Natural killer cell treated with Interleukin-12 subunit alpha and Interleukin-12 subunit beta and Interleukin-15 and Interleukin-18, amount 100 ng/mL, for 72 hours (primary cell): Measurements from ENCODE around the gene LRRC4C. TPM values are rescaled to one million over a fixed set of nuclear protein-coding genes. Genes with fewer than 3 reads are reported as not detected.

ENCODE experiments used
- ATAC-seq, 2 donors: fragments of 150-1000 bp; cut with Tn5 transposase in 1 of 2; sonication (Bioruptor Pico), chemical (Tn5 transposase) in 1 of 2; 2 replicates each; pipeline ENCODE4 v1.10.0; 2021
- DNase-seq: peaks from one replicate; pipeline ENCODE4 v3.0.0; 2022; ENCODE audit warnings: low spot score
- H3K27ac Mint-ChIP-seq, 2 donors: 1 replicate in 1 of 2; 2 replicates in 1 of 2; pipeline ENCODE4 v1.8.0; 2022; ENCODE audit warnings: mixed read lengths in 2 of 2, mild to moderate bottlenecking in 1 of 2, moderate library complexity in 1 of 2
- H3K27me3 Mint-ChIP-seq, 2 donors: 1 replicate in 1 of 2; 2 replicates in 1 of 2; pipeline ENCODE4 v1.8.0; 2022; ENCODE audit warnings: mixed read lengths in 2 of 2
- H3K36me3 Mint-ChIP-seq: one replicate; pipeline ENCODE4 v1.8.0; 2022; ENCODE audit warnings: mixed read lengths
- H3K4me1 Mint-ChIP-seq, 2 donors: 1 replicate in 1 of 2; 2 replicates in 1 of 2; pipeline ENCODE4 v1.8.0; 2022; ENCODE audit warnings: low read depth in 2 of 2, mixed read lengths in 2 of 2, mild to moderate bottlenecking in 1 of 2
- H3K4me3 Mint-ChIP-seq: one replicate; pipeline ENCODE4 v1.8.0; 2022; ENCODE audit warnings: mixed read lengths
- H3K9me3 Mint-ChIP-seq: 2 replicates; pipeline ENCODE4 v1.8.0; 2022; ENCODE audit warnings: mixed read lengths
- total RNA-seq, 2 donors: library from RNA; stranded (reverse); gene quantifications; one replicate each; pipeline ENCODE4 v1.2.3, GENCODE V29; 2022

Gene LRRC4C
- total RNA-seq, 2 donors from 2014 or later = not detected

DNA sequence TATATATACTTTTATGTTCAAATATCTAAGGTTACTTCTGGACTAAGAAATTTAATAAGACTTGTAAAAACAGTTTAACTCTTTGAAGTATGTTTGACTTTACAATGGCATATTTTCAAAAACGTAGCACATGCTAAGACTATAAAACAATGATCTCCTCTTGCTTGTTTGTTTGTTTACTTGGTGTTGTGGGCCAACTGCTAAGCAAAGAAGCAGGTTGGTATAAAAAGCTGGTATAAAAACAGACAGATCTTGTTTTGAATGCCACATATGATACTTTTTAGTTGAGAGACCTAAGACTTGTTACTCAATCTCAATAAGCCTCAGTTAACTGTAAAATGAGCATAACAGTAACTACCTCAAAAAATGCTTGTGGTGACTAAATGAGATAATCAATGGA is 1206.3 kb downstream of the LRRC4C start:
- Mint-ChIP-seq H3K27ac (no peak overlapping the region), H3K9me3 (peaks cover 7% of the 10 kb centered on the region), H3K4me3 (no peak overlapping the region), H3K36me3 (no peaks in the 10 kb centered on the region), H3K4me1 (no peaks in the 10 kb centered on the region), H3K27me3 (no peaks in the 10 kb centered on the region)
- ATAC-seq = no peak
- no peak for DNase-seq

DNA sequence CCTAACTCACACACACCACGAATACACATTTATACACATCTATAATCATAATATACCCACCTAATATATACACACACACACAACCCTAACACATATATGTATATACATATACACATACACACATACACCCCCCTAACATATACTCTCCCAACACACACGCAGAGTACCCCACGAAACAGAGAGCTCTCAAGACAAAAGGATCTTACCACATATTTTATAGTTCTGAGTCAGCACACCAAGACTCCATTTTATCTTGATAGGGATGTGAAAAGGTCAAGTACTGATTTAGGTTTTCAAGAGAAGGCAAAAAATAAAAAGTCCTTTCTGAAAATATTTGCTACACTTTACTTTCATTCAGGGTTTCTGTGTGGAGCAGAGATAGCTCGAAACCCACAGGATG is 1207.2 kb downstream of the LRRC4C start:
- Mint-ChIP-seq H3K36me3 (no peaks in the 10 kb centered on the region), H3K4me1 (no peaks in the 10 kb centered on the region), H3K27me3 (no peaks in the 10 kb centered on the region), H3K27ac (no peak overlapping the region), H3K4me3 (no peak overlapping the region), H3K9me3 (peaks cover 7% of the 10 kb centered on the region)
- no peak for DNase-seq
- no peak for ATAC-seq

DNA sequence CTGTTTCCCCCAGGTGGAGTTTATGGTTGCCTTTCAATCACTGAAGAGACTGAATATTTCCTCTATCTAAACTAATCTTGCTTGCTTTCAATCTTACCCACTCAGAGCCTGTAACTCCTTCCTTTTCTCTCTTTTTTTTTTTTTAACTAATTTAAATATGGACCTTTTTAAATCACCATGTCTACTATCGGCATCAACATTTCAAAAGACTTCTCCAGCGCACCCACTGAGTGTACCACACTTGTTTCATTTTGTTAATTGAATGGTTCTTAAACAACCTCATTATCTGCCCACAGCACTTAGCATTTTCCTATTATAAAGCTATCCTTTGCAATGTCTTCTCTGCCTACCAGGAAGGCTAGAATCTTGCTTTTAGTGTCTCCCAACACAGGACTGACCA is 1212.5 kb downstream of the LRRC4C start:
- ATAC-seq = no peak

DNA sequence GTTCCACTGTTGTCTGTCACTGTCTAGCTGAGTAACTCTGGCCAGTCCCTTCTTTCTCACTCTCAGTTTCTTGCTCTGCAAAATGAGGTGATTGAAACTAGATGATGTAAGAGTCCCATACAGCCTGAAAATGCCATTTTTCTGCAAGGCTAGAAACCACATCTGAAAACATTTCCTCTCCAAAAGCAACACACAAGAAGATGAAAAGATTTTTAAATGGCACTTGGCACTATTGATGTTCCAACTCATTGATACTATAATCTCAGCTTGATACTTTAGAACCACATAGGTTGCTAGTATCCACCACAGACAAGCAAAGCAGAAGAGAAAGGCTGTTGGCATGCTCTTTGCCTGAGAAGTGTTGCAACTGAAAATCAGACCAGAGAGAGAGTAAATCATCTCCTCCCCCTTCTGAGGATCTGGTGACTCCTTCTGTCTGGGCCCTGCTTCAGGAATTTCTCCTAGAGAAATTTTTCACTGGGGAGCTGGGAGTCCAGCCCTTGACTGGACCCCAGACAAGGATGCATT is 1217.9 kb downstream of the LRRC4C start:
- no peak overlapping the region for H3K4me3 Mint-ChIP-seq
- no peaks in the 10 kb centered on the region for H3K4me1 Mint-ChIP-seq
- H3K9me3 Mint-ChIP-seq = peaks cover 22% of the 10 kb centered on the region
- no peaks in the 10 kb centered on the region for H3K27me3 Mint-ChIP-seq
- no peak for DNase-seq
- H3K36me3 Mint-ChIP-seq = no peaks in the 10 kb centered on the region
- H3K27ac Mint-ChIP-seq = no peak overlapping the region
- no peak for ATAC-seq

More for the DNA sequence above, 1212.5 kb downstream of the LRRC4C start:
- H3K27ac Mint-ChIP-seq = no peak overlapping the region
- no peak for DNase-seq
- H3K4me3 Mint-ChIP-seq = no peak overlapping the region
- no peaks in the 10 kb centered on the region for H3K36me3 Mint-ChIP-seq
- no peaks in the 10 kb centered on the region for H3K27me3 Mint-ChIP-seq
- H3K4me1 Mint-ChIP-seq = no peaks in the 10 kb centered on the region
- peaks cover 8% of the 10 kb centered on the region for H3K9me3 Mint-ChIP-seq

DNA sequence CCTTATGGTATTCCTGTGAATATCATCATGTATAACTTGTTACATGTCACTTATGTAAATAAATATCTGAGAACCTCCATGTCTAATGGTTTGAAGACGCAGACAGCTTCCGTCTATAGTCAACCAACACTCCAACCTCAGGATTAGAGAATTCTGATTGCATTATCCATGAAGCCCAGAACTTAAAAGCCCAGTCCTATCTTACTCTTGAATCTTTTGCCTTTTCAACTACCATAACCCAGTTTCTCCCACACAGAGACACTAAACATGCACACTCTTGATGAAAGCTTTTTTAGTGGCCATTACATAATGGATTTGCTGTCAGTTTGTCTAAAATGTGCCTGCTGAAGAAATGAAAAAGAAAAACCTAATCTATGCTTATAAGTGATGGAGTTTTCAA is 1219.2 kb downstream of the LRRC4C start:
- ATAC-seq = no peak
- no peaks in the 10 kb centered on the region for H3K36me3 Mint-ChIP-seq
- H3K9me3 Mint-ChIP-seq = peaks cover 22% of the 10 kb centered on the region
- no peak for DNase-seq
- no peak overlapping the region for H3K4me3 Mint-ChIP-seq
- H3K27me3 Mint-ChIP-seq = no peaks in the 10 kb centered on the region
- no peak overlapping the region for H3K27ac Mint-ChIP-seq
- no peaks in the 10 kb centered on the region for H3K4me1 Mint-ChIP-seq

DNA sequence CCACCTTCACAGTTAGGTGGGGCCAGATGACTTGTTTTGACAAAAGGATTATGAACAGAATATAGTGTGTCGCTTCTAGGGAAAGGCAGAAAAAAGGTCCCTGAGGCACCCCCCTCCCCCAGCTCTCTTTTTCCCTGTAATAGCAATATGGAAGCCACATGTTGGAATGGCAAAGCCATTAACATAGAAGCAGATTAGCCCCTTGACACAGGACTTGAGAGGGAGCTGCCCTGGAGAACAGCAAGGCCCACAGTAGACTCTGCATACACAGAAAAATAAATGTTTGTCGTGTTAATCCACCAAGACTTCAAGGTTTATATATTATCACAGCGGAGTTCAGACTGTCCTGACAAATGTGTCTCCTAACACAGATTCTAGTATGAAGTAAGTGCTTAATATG is 1222.9 kb downstream of the LRRC4C start:
- Mint-ChIP-seq H3K27ac (no peak overlapping the region), H3K4me3 (no peak overlapping the region), H3K4me1 (no peaks in the 10 kb centered on the region), H3K27me3 (no peaks in the 10 kb centered on the region), H3K9me3 (peaks cover 19% of the 10 kb centered on the region), H3K36me3 (no peaks in the 10 kb centered on the region)
- ATAC-seq (no peak), DNase-seq (no peak)

DNA sequence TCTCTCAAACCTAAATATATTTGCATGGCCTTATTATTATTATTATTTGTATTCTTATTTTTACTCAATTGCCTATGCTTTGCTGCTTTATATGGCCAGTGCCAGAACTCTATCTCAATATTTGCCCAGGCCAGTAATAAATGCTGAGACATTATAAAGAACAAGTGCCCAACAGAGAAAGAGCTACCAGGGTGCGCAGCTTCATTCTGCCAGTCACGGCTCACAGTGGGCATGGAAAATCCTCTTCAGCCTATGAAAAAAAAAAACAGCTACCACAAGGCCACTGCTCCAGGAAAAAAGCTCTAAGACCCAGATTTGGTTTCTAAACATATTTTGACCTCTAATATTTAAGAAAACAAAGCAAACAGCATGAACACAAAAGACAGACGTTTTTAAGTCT is 1223.6 kb downstream of the LRRC4C start:
- ATAC-seq = no peak
- Mint-ChIP-seq H3K9me3 (peaks cover 19% of the 10 kb centered on the region), H3K36me3 (no peaks in the 10 kb centered on the region), H3K27me3 (no peaks in the 10 kb centered on the region), H3K4me3 (no peak overlapping the region), H3K4me1 (no peaks in the 10 kb centered on the region), H3K27ac (no peak overlapping the region)
- DNase-seq = no peak

DNA sequence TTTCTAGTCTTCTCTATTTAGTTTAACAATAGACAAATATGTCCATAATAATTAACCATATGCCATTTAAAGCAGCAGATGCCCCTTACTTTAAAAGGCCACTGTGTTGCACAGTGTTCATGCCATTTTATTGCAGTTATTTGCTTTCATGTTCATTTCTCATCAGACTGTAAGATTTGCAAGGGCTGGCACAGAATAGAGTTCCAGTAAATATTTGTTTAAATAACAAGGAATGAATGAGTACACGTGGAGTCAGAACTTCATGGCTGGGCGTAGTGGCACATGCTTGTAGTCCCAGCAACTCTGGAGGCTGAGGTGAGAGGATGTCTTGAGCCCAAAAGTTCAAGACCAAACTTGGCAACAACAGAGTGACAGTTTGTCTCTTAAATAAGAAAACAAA is 1228.6 kb downstream of the LRRC4C start:
- Mint-ChIP-seq H3K27me3 (no peaks in the 10 kb centered on the region), H3K4me3 (no peak overlapping the region), H3K4me1 (no peaks in the 10 kb centered on the region), H3K36me3 (peaks cover 5% of the 10 kb centered on the region), H3K27ac (no peak overlapping the region), H3K9me3 (peaks cover 4% of the 10 kb centered on the region)
- no peak for DNase-seq
- no peak for ATAC-seq

DNA sequence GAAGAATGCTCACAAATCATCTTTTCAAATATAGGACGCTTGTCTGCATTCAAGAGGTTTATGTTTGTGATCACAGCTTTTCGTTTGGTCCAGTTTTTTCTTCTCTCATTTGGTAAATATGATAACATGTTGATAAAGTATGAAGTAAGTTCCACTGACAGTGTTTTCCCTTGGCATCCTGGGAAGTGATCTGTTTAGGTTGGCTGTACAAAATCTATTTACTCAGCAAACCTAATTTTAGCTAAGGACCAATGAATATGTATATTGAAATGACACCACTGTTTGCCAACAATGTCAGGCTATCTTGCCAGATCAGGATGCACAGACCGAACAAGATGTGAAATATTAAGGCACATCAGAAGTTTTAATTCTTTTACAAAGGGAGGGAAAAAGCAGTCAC is 1230.8 kb downstream of the LRRC4C start:
- Mint-ChIP-seq H3K27ac (no peak overlapping the region), H3K27me3 (no peaks in the 10 kb centered on the region), H3K36me3 (peaks cover 5% of the 10 kb centered on the region), H3K4me1 (no peaks in the 10 kb centered on the region), H3K4me3 (no peak overlapping the region), H3K9me3 (peaks cover 4% of the 10 kb centered on the region)
- ATAC-seq (no peak), DNase-seq (no peak)

DNA sequence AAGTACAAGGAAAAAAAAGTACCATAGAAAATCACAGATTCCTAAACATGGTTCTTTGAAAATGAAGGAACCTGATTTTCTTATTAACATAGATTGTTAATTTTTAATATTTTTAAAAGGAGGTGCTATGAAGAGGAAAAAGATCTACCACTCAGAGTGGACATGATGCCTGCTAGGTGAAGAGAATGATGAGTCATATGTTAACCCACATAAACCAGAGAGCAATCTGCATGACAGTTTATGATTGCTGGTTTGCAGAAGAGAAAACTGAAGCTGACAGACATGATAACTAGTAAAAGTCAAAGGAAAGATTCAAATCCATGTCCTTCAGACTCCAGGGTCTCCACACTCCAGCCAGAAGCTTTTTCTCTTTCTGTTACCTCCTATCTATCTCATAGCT is 1231.7 kb downstream of the LRRC4C start:
- no peaks in the 10 kb centered on the region for H3K27me3 Mint-ChIP-seq
- H3K9me3 Mint-ChIP-seq = peaks cover 5% of the 10 kb centered on the region
- DNase-seq (no peak), ATAC-seq (no peak)
- H3K36me3 Mint-ChIP-seq = peaks cover 5% of the 10 kb centered on the region
- H3K4me3 Mint-ChIP-seq = no peak overlapping the region
- no peaks in the 10 kb centered on the region for H3K4me1 Mint-ChIP-seq
- H3K27ac Mint-ChIP-seq = no peak overlapping the region

DNA sequence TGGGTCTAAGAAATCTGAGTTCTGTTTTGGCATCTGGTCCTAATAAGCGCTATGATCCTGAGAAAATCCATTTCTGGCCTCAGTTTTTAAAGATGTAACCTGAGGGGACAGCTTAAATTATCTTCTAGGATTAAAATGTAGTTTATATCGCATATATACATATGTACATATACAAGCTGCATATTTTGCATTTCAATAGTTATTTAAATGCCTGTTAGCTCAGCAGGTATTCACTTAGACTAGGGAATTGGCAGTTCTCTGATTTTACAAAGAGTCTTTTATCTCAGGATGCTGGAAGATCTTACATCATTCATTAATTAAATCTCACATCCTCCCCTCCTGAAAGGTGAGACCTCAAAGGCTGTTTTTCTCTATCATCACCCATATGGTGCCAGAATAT is 1232.8 kb downstream of the LRRC4C start:
- Mint-ChIP-seq H3K9me3 (peaks cover 12% of the 10 kb centered on the region), H3K4me3 (no peak overlapping the region), H3K4me1 (no peaks in the 10 kb centered on the region), H3K36me3 (peaks cover 5% of the 10 kb centered on the region), H3K27ac (no peak overlapping the region), H3K27me3 (no peaks in the 10 kb centered on the region)
- DNase-seq = no peak
- ATAC-seq = no peak

DNA sequence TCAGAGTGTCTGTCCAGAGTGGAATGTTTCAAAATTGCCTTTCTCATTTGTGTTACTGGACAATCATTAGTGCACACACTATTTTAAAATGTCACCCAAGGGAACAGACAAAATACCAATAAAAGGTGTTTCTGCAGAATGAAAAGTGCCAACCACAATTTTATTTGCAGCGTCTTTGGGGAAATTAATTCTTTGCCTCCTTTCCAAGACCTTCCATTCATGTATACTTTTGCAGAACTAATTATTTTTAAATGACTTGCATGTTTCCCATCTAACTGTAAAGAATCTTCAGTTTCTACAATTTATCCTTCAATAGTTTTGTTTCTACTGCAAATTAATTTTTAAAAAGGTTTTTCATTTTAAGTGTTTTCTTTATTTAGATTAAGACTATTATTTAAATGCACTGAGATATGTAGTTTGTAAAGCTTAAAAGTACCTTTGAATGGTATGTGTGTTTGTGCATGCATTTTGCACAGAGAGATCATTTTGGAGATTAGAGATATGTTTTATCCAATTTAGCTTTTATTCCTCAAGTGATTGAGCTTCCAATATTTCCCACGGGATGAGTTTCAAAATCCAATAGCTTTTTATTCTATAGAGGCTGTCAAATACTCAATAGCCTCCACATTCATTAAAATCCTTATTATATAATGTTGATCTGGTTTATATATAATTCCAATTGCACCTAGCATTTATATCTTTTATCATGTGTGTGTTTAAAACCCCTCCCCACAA is 1235.7 kb downstream of the LRRC4C start:
- no peak overlapping the region for H3K27ac Mint-ChIP-seq
- H3K4me3 Mint-ChIP-seq = no peak overlapping the region
- ATAC-seq (no peak), DNase-seq (no peak)
- no peaks in the 10 kb centered on the region for H3K27me3 Mint-ChIP-seq
- no peaks in the 10 kb centered on the region for H3K4me1 Mint-ChIP-seq
- peaks cover 5% of the 10 kb centered on the region for H3K36me3 Mint-ChIP-seq
- peaks cover 20% of the 10 kb centered on the region for H3K9me3 Mint-ChIP-seq

DNA sequence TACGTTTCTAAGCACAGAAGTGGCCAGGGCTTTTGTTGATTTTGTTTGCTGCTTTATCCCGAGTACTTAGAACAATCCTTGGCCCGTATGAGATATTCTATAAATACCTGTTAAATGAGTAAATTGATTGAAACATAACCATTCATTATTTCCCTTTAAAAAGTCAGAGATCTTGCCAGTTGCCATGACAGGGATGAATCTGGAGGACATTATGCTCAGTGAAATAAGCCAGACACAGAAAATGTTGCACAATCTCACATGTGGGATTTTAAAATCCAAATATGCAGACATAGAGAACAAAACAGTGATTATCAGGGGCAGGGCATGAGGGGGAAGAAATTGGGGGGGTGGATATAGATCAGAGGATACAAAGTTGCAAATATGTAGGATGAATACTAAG is 1240.1 kb downstream of the LRRC4C start:
- Mint-ChIP-seq H3K27me3 (no peaks in the 10 kb centered on the region), H3K27ac (no peak overlapping the region), H3K4me1 (no peaks in the 10 kb centered on the region), H3K4me3 (no peak overlapping the region), H3K36me3 (peaks cover 6% of the 10 kb centered on the region), H3K9me3 (peaks cover 33% of the 10 kb centered on the region)
- ATAC-seq (no peak), DNase-seq (no peak)

DNA sequence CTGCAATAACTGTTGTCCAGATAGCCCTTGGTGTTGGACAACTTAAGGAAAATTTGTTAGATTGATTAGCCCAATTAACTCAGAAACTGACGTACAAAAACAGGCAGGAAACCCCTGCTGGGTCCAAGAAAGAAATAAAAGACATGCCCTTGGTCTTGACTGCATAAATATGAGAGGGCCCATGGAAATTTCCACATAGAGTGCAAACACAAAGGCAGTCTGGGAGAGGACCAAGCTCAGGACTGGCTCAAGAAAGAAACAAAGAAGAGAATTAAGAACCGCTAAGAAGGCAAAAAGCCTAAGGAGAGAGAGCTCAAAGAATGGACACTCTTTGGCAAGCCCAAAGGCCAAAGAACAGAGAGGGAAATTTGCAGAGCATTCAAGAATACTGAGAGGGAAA is 1243.9 kb downstream of the LRRC4C start:
- Mint-ChIP-seq H3K4me3 (no peak overlapping the region), H3K4me1 (no peaks in the 10 kb centered on the region), H3K27me3 (no peaks in the 10 kb centered on the region)

DNA sequence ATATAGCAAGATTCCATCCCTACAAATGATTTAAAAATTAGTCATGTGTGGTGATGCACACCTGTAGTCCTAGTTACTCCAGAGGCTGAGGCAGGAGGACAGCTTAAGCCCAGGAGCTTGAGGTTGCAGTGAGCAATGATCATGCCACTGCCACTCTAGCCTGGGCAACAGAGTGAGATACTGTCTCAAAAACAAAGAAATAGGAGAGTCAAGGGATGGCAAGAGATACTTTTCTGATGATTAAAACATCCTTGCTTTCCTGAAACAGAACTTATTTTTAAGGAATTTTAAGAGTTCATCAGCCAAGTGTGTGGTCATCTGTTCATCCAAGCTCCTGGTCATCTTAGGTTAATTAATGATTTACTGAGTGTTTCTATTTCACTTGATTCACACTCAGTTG is 1252.0 kb downstream of the LRRC4C start:
- DNase-seq (no peak), ATAC-seq (no peak)
- Mint-ChIP-seq H3K27me3 (no peaks in the 10 kb centered on the region), H3K4me1 (no peaks in the 10 kb centered on the region), H3K9me3 (peaks cover 19% of the 10 kb centered on the region), H3K36me3 (no peaks in the 10 kb centered on the region), H3K4me3 (no peak overlapping the region), H3K27ac (no peak overlapping the region)

More for the DNA sequence above, 1243.9 kb downstream of the LRRC4C start:
- peaks cover 27% of the 10 kb centered on the region for H3K9me3 Mint-ChIP-seq
- ATAC-seq = no peak
- DNase-seq = no peak
- no peak overlapping the region for H3K27ac Mint-ChIP-seq
- peaks cover 6% of the 10 kb centered on the region for H3K36me3 Mint-ChIP-seq
